ENCODE data around the gene ACAA2.
"Not testable (repeated sequence)": the region's sequence is repeated elsewhere in the genome, so short reads cannot be mapped to it uniquely, and the experiment has no call there.

The ACAA2 gene

DNA sequence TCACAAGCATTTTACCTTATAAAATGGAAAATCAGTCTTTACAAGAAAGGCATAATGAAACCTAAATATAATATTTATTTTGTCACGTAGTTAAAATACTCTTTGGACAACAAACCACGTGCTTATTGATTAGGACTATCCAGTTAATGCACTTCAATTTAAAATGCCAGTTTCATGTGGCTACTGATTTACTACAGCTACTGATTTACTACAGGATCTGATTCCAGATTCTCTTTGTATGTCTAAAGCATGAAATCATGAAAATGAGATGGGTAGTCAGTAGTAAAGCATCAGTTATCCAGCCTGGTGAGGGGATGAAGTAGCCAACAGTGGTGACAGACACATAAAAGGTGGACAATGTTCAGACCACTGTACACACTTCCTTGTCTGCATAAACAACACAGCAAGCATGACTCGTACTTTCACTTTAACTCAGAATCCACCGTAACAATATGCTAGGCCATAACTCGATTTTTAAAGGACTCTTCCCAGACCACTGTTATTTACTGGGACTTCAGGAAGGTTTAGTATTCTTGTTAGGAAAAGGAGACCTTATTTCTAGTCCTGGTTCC lies 24.9 kb downstream of the ACAA2 start:
- peak; percentile 22 for DNase-seq
- in situ Hi-C loops (cut with HindIII; ENCODE audit: low pct_ligation_motif_present, low pct_unique_long_range_greater_than_20kb, low sequenced_read_pairs): no loop called here

DNA sequence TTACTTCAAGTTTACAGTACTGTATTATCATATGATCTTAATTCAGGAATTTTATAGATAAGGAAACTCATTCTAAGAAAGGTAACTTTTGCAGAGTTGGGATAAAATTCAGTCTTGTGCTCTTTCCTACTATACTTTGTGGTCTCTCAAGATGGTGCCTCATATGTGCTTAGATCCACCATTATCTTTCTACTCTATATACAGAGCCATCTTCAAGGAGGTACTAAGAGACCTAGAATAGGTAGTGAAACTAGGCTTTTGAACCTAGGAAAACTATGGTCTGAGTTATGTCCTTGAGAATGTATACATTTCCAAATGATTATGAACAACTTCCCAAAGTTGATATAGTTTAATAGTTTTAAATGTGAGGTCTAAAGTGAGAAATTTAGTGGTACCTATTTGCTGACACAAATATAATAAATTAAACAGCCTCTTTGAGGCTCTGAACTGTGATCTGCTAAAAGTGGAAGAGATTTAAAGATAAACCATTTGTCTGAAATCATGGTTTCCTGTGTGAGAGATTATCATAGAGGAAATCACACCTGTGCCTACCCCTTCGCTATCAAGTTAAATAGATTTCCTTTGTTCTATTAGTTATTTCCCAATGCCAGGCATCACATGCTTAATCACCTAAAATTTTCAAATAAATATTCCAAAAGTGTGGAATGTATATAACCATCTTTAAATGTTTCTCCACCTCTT lies 27.2 kb downstream of the ACAA2 start:
- no peak for DNase-seq
- in situ Hi-C loops (cut with HindIII; ENCODE audit: low pct_ligation_motif_present, low pct_unique_long_range_greater_than_20kb, low sequenced_read_pairs): no loop called here

DNA sequence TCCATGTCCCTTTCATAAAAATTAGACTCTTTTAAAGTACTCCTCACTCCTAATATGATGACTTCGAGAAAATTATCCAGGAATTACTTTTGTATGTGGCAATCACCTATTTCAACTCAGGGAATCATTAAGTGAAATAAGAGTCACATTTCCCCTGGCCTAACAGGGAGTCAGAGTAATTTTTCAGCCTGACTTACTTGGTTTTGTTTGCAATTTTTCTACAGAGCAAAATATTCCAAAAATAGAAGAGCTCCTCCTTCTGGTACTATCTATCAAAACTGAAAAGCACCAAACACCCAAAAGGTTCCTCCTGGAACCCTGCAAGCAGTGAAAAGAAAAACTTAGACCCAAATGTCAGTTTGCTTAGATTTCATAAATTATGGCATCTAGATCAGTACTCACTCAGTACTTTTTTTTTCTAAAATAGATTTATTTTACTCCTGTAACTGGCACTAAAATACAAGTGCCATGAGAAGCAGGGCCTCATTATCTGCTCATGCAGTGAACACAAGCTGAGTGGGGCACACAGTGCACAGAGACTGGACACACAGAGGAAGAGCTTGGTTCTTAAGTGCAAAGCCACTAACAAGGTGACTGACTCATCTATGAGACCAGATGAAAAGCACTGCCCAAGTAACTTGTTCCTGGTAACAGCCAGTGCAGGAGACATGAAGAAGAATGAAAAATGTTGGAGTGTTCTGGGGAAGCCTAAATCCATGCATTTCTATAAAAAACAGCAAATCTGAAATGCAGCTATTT lies 28.7 kb downstream of the ACAA2 start:
- in situ Hi-C loops (cut with HindIII; ENCODE audit: low pct_ligation_motif_present, low pct_unique_long_range_greater_than_20kb, low sequenced_read_pairs): no loop called here
- no peak for DNase-seq

DNA sequence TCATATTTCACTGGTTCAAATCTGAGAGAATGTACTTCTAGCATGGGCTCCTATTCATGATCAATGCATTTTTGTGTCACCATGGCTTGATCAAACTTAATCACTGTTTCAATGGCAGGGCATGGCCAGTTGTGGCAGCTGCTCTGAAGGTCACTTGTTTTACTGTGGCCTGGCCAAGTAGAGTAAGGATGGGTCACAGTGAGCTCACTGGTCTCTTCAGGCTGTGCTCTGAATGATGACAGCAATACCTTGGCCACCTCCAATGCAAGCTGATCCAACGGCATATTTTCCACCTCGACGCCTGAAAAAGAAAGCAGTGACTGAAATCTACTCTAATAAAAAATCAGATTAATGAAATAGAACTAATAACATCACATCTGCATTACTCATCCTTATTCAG lies 29.7 kb downstream of the ACAA2 start:
- DNase-seq; in situ Hi-C loops (cut with HindIII; ENCODE audit: low pct_ligation_motif_present, low pct_unique_long_range_greater_than_20kb, low sequenced_read_pairs): not testable (repeated sequence)

DNA sequence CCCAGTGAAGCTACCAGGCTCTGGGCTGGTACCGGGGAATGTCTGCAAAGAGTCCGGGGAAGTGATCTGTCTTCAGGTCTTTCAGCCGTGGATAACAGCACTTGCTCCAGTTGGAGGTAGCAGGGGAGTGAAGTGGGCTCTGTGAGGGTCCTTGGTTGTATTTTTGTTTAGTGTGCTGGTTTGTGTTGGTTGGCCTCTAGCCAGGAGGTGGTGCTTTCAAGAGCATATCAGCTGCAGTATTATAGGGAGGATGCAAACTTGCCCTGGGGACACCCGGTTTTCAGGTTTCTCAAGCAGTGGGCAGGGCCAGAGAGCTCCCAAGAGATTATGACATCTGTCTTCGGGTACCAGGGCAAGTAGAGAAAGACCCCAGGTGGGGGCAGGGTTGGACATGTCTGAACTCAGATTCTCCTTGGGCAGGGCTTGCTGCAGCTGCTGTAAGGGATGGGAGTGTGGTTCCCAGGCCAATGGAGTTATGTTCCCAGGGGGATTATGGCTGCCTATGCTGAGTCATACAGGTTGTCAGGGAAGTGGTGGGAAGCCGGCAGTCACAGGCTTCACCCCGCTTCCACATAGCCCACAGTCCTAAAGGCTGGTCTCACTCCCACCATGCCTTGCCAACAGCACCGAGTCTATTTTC lies 34.4 kb downstream of the ACAA2 start:
- in situ Hi-C loops (cut with HindIII; ENCODE audit: low pct_ligation_motif_present, low pct_unique_long_range_greater_than_20kb, low sequenced_read_pairs): no loop called here
- DNase-seq: no peak

DNA sequence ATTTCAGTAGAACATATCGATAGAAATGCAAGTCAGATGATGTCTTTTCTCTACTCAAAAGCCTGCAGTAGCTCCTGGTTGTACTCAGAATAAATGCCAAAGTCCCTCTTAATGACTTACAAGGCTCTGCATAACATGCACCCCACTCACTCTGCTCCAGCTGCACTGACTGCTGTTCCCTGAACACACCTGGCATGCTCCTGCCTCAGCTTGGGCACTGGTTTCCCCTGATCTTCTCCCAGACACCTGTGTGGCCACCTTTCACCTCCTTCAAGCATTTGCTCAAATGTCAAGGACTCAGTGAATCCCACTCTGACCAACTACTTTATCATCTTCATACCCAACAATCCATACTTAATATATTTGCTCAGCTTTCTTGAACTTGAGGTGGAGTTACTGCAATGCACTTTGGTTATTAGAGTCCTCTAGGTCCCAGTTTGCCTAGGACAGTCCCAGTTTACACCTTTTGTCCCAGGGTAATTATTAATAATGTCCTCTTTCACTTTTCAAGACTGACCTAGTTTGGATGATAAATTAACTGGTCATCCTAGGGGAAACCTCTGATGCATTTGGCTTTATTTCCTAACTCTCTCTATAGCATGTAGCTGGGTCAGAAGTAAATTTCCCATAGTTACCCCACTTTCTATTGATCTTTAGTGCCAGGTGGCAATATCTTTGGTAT lies 44.1 kb downstream of the ACAA2 start:
- in situ Hi-C loops (cut with HindIII; ENCODE audit: low pct_ligation_motif_present, low pct_unique_long_range_greater_than_20kb, low sequenced_read_pairs): no loop called here
- DNase-seq: no peak

DNA sequence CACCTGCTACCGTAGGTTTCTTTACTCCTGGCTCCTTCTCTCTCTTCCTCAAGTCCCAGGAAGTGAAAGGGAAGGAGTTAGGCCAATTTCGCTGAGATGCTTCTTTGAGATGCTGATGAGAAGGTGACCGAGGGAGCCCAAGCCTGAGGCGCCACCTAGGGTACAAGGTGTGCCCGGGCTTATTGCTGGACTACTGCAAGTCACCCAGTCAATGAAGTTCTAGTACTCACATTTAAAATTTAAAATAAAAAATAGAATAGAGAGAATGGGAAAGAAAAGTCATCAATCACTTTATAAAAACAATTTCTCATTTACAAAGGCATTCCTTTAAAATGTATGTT lies 45.3 kb downstream of the ACAA2 start:
- DNase-seq: peak; percentile 18
- in situ Hi-C loops (cut with HindIII; ENCODE audit: low pct_ligation_motif_present, low pct_unique_long_range_greater_than_20kb, low sequenced_read_pairs): no loop called here

DNA sequence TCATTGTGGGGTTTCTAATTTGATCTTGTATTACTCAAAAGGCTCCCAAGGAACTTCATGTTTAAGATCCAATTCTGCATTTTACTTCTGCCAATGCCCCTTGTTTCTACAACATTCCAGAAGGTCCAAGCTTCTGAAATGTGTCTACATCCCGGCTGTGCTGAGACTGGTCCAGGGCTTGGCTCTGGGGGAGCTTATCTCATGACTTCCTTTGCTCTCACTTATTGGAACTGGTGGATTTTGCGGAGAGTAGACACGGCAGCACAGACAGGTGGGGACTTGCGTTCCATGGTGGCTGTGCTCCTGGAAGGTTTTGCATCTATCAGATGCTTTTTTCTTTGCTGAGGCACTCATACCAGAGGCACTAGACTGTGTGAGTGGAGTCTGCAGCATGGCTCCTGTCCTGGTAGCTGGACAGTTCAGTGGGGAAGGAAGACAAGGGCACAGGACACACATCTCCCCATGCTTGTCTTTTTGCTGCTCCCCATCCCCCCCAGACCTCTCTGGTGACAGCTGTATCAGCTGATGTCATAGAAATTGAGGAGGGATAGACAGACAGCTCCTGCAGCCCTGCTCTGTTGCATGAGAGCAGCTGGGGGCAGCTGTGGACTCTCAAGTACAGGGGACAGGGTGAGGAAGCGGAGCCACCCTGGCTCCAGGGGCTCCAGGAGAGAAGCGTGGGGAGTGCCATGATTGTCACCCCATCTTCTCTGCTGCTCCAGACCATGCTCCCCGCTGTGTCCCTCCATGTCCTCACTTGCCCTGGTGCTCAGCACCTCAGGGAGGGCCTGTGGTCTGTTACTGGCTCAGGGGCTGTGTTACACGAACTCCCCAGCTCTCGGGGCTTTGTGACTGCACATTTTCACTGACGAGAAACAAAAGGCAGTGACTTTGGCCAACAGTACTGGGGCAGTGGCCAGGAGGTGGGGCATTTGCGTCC lies 46.0 kb downstream of the ACAA2 start:
- in situ Hi-C loops (cut with HindIII; ENCODE audit: low pct_ligation_motif_present, low pct_unique_long_range_greater_than_20kb, low sequenced_read_pairs): no loop called here
- DNase-seq: no peak

DNA sequence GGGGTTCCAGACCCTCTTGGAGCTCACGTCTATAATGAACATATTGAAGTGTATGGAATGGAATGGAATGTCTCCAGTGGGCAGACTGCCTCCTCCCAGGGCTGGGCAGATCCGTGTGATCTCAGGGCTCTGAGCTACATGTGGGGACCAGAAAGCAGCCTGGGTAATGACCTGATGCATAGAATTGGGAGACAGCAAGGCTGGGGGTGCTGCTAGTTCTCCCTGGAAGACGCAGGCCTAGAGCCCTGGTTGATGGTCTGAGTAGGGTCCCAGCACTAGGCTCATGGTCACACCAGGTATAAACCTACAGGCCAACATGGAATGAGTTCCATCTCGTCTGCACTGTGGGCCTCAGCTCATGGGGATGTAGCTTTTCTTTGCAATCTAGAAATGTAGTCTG lies 46.7 kb downstream of the ACAA2 start:
- in situ Hi-C loops (cut with HindIII; ENCODE audit: low pct_ligation_motif_present, low pct_unique_long_range_greater_than_20kb, low sequenced_read_pairs): no loop called here
- DNase-seq: no peak

DNA sequence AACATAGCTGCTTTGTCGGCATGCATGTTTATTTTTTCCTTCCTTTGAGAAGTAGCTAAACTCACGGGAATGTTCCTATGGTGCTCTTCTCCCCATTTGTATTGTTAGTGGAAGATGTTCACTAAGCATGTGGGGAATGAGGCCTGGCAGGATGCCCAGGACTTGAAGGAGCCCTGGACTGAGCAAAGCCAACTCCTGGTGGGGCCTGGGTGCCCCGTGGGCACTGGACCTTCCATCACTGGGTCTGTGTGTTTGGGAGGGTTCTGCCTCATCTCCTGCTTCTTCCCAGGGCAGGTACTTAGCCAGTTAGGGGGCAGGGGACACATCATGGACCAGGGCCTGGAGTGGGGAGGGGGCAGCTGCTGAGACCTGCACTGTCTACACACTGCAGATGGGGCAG lies 49.3 kb downstream of the ACAA2 start:
- DNase-seq: no peak
- in situ Hi-C loops (cut with HindIII; ENCODE audit: low pct_ligation_motif_present, low pct_unique_long_range_greater_than_20kb, low sequenced_read_pairs): no loop called here

DNA sequence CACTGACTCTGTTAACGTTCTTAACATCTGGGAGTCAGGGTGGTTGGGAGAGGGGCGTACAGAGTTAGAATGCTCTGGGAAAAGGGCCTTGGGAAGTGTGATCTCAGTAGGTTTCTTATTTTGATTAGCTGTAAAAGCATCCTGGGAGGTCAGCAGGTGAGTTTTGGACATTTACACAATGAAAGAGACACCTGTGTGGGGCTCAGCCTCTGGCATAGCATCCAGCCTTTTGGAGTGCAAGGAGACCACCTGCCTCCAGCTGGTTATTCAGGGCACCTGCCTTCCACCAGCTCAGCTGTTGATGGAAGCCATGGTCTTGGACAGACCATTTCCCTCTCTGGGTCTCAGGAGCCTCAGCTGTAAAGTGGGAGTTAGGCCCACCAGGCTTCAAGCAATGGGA lies 49.7 kb downstream of the ACAA2 start:
- in situ Hi-C loops (cut with HindIII; ENCODE audit: low pct_ligation_motif_present, low pct_unique_long_range_greater_than_20kb, low sequenced_read_pairs): no loop called here
- no peak for DNase-seq

DNA sequence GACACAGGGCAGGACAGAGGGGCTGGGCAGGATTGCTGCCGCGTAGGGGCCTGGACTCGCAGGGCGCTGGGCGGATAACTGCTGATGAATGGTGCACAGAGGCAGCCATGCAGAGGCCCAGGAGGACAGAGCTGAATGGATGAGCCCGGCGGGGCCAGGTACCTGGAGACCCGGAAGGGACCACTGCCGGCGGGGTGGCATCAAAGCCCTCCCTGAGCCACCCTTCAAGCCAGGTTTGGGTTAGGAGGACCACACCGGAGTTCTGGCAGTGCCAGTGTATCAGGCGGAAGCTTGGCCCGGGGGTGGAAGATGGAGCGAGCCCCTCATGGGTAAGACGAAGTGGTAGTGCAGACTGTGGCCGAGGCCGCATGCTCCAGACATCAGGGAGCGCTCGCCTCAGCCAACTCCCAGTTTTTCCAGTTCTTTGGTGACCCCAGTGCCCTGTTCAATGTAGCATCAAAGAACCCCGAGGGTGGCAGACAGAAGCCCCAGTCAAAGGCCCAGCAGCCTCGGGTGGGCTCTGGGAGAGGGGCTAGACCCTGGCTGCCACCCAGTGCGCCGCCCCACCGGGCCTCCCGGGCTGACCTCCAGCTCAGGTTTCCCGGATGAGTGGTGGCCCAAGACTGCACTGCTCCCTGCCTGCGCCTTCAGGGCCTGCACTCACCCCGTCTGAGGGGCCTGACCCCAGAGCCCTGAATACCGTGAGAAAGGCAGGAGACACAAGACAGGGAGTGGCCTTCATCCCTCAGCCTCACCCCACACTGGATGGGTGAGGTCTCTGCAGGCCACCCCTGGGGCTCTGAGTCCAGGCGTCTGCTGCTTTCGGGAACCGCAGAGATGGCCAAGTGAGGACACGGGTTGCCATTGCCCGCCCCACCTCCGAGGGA lies 50.9 kb downstream of the ACAA2 start:
- in situ Hi-C loops (cut with HindIII; ENCODE audit: low pct_ligation_motif_present, low pct_unique_long_range_greater_than_20kb, low sequenced_read_pairs): no loop called here

DNA sequence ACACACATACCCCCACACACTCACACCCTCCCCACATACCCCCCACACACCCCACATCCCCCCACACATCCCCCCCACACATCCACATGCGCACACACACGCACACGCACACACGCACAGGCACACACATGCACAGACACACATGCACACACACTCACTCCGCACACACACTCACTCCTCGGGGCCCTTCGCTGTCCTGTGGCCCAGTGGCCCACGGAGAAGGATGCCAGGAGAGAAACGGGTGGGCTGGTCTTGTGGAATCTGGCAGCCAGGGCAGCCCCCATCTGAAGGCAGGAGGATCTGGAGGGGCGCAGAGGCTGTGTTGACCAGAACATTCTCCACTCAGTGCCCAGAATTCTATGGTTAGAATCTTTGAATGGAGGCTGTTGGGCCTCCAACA lies 51.6 kb downstream of the ACAA2 start:
- in situ Hi-C loops (cut with HindIII; ENCODE audit: low pct_ligation_motif_present, low pct_unique_long_range_greater_than_20kb, low sequenced_read_pairs): no loop called here
- no peak for DNase-seq

More for the DNA sequence above, 50.9 kb downstream of the ACAA2 start:
- DNase-seq: no peak

DNA sequence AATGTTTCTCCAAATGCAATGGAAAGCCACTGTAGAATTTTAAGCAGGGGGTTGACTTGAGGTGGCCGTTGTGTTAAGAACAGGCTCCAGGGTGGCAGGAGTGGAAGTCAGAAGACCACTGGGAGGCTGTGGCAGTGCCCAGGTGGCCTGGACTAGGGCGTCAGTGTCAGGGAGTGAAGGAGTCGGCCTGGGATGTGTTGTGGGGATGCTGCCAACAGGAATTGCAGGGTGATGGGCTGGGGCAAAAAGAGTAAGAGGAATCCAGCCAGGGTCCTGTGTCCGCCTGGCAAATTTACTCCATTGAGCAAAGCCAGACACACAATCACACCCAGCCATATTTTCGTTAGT lies 55.1 kb downstream of the ACAA2 start:
- DNase-seq: no peak
- in situ Hi-C loops (cut with HindIII; ENCODE audit: low pct_ligation_motif_present, low pct_unique_long_range_greater_than_20kb, low sequenced_read_pairs): no loop called here

DNA sequence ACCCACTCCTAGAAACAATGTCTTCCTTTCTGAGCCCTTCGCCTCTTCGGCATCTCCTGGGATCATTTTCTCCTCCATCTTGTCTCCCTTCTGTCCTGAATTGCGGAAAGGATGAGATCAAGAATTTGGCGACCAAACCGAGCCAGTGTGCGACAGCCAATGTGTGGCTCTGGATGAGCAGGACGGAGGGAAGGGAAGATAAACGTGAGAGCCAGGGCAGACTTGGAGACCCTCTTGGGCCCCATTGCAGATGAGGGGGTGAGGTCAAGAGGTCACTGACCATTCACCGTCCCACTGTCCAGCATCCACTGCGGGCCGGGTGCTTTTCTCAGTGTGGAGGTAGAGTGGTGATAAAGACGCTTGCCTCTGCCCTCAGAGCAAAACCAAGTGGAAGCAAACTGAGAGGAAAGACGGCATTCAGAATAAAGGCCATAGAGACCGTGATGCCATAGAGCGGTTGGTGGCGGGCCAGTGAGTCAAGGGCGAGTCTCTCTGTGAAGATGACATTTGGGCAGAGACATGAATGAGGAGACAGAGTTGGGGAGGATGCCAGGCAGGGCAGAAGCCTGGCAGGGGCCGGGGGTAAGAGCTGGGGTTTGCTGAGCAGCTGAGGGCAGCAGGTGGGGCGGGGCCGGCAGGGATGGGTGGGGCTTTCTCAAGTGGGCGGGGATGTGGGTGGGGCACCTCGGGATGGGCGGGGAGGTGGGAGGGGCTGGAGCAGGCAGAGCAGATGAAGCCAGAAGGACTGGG lies 55.6 kb downstream of the ACAA2 start:
- in situ Hi-C loops (cut with HindIII; ENCODE audit: low pct_ligation_motif_present, low pct_unique_long_range_greater_than_20kb, low sequenced_read_pairs): no loop called here
- no peak for DNase-seq

DNA sequence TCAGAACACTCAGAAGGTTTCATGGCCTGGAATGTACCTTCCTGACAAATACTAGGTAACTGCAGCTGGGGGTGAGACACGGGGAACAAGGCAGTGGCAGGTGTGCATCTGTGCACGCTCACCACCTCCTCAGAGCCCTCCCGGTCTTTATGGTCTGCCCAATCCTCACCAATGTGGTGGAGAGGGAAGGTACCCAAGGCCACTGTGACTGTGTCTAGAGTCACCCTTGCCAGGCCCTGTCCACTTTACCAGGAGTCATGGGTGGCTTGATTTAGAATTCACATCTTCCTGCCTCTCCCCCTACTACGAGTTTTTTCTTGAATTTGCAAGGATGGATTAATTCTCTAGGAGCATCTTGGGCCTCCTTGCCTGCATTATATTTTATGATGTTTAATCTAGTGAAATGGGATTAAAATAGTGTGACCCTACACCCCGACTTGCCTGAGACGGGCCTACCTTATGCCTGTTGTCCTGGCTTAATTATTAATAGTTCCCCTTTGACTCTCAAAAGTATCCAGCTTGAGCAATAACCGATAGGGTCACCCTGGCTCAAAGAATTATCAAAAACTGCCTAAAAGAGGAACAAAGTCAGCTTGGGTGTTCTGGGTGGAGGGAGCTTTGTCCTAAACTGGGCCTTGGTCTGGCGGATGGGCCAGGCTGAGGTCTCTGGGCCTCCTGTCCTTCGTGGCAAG lies 56.5 kb downstream of the ACAA2 start:
- in situ Hi-C loops (cut with HindIII; ENCODE audit: low pct_ligation_motif_present, low pct_unique_long_range_greater_than_20kb, low sequenced_read_pairs): no loop called here
- no peak for DNase-seq

Measured in ACHN (cell line).